Endothelial cell of umbilical vein (primary cell): ENCODE measurements around the gene CAMSAP1.

Source experiments
- MYC ChIP-seq: IDR thresholded peaks from one replicate; pipeline ENCODE4 v1.6.1; 2011; ENCODE audit warnings: mild to moderate bottlenecking, low read depth, low read length
- POLR2A ChIP-seq: IDR thresholded peaks from 2 replicates; pipeline ENCODE4 v1.6.1; 2012; ENCODE audit warnings: low read depth, mild to moderate bottlenecking, control low read depth, low read length
- POLR2AphosphoS5 ChIP-seq: IDR thresholded peaks from 2 replicates; pipeline ENCODE4 v1.6.1; 2012; ENCODE audit warnings: low read depth, mild to moderate bottlenecking, control low read depth, low read length, moderate library complexity; ENCODE audit not compliant: insufficient read depth
- TF ChIP-seq, protein P1 (sequence below), 2 donors: IDR thresholded peaks; 1 replicate in 1 of 2; 2 replicates in 1 of 2; pipeline ENCODE4 v1.5.1; 2011; ENCODE audit warnings: low read length in 2 of 2, mild to moderate bottlenecking in 2 of 2, moderate library complexity in 2 of 2, control low read depth in 1 of 2, inconsistent platforms in 1 of 2, low read depth in 1 of 2; ENCODE audit not compliant: insufficient read depth in 1 of 2; ENCODE audit errors: extremely low read depth in 1 of 2
- TF ChIP-seq, protein P2 (sequence below): IDR thresholded peaks from 2 replicates; pipeline ENCODE4 v1.6.1; 2011; ENCODE audit not compliant: insufficient read depth, insufficient read length

DNA sequence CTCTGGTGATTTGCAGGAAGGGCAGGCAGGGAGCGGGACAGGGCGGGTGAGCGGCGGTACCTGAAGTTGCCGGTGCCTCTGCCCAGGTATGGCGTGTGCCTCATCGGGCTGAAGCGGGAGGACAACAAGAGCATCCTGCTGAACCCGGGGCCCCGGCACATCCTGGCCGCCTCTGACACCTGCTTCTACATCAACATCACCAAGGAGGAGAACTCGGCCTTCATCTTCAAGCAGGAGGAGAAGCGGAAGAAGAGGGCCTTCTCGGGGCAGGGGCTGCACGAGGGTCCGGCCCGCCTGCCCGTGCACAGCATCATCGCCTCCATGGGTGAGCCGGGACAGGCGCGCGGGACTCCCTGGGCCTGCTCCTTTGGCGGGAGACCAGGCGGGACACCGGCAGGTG is 136.6 kb downstream of the CAMSAP1 start:
- TF ChIP-seq, protein P1, sequence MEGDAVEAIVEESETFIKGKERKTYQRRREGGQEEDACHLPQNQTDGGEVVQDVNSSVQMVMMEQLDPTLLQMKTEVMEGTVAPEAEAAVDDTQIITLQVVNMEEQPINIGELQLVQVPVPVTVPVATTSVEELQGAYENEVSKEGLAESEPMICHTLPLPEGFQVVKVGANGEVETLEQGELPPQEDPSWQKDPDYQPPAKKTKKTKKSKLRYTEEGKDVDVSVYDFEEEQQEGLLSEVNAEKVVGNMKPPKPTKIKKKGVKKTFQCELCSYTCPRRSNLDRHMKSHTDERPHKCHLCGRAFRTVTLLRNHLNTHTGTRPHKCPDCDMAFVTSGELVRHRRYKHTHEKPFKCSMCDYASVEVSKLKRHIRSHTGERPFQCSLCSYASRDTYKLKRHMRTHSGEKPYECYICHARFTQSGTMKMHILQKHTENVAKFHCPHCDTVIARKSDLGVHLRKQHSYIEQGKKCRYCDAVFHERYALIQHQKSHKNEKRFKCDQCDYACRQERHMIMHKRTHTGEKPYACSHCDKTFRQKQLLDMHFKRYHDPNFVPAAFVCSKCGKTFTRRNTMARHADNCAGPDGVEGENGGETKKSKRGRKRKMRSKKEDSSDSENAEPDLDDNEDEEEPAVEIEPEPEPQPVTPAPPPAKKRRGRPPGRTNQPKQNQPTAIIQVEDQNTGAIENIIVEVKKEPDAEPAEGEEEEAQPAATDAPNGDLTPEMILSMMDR (IDR thresholded peaks at IDR 0.05; ENCODE audit: extremely low read depth in 1 of 2, insufficient read depth in 1 of 2, low read depth in 1 of 2, low read length in 2 of 2), result no peak
- TF ChIP-seq, protein P2, sequence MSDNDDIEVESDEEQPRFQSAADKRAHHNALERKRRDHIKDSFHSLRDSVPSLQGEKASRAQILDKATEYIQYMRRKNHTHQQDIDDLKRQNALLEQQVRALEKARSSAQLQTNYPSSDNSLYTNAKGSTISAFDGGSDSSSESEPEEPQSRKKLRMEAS, result no peak
- TF ChIP-seq POLR2A (no peak), MYC (no peak), POLR2AphosphoS5 (no peak)
